Right lobe of liver (tissue), 4 donors: ENCODE measurements around the gene ATP1A2.

Source experiments
- CTCF ChIP-seq, 4 donors: fragments of 200-600 bp in 3 of 4; fragments of 450-650 bp in 1 of 4; IDR thresholded peaks; one replicate each; pipeline versions ENCODE4 v1.5.1 to v1.8.0; 2016 to 2022; ENCODE audit warnings: antibody characterized with exemption in 4 of 4, mild to moderate bottlenecking in 2 of 4
- POLR2A ChIP-seq: fragments of 450-650 bp; IDR thresholded peaks from one replicate; pipeline ENCODE4 v1.6.1; 2017; ENCODE audit warnings: antibody characterized with exemption, mild to moderate bottlenecking
- donor health status: DM: no; HTN: no; CAD: no.
- donor health status: DM: no; HTN: no; CAD: no.
- donor health status: DM: no; HTN: yes; CAD: no.

- no peak for TF ChIP-seq CTCF (IDR thresholded peaks at IDR 0.05)
- no peak for TF ChIP-seq POLR2A
Observed at GRCh38 chr1:160075836-160076235, 39.7 kb upstream of the ATP1A2 start.
